ENCODE data around the gene DUSP5.

DNA sequence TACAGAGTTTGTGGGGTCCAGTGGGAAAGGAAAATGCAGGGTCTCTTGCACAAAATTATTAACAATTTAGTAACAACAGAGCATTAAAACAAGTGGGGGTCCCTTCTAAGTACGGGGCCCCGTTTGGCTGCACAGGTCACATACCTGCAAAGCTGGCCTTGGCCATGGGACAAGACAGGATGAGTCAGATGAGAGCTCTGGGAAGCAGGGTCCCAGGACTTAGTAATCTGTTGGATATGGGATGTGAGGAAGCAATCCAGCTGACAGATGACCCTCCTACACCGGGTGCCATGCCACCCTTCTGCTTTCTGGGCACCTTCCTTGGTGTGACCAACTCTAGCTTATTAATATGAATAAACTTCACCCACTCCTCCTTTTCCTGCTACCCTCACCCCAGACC is 3.2 kb upstream of the DUSP5 start:
- TF ChIP-seq, protein P1, sequence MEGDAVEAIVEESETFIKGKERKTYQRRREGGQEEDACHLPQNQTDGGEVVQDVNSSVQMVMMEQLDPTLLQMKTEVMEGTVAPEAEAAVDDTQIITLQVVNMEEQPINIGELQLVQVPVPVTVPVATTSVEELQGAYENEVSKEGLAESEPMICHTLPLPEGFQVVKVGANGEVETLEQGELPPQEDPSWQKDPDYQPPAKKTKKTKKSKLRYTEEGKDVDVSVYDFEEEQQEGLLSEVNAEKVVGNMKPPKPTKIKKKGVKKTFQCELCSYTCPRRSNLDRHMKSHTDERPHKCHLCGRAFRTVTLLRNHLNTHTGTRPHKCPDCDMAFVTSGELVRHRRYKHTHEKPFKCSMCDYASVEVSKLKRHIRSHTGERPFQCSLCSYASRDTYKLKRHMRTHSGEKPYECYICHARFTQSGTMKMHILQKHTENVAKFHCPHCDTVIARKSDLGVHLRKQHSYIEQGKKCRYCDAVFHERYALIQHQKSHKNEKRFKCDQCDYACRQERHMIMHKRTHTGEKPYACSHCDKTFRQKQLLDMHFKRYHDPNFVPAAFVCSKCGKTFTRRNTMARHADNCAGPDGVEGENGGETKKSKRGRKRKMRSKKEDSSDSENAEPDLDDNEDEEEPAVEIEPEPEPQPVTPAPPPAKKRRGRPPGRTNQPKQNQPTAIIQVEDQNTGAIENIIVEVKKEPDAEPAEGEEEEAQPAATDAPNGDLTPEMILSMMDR (IDR thresholded peaks at IDR 0.05) = no peak
- TF ChIP-seq POLR2A (IDR thresholded peaks at IDR 0.05) = no peak
